Neutrophil (primary cell): ENCODE data around the gene TBXAS1.

Experiments
- H3K27ac ChIP-seq: fragments of 200-600 bp; sonication (generic); 2 replicates; pipeline ENCODE4 v1.5.1; 2016; ENCODE audit warnings: mild to moderate bottlenecking, moderate library complexity
- H3K27me3 ChIP-seq: fragments of 200-600 bp; sonication (generic); 2 replicates; pipeline ENCODE4 v1.6.0; 2016; ENCODE audit warnings: mild to moderate bottlenecking
- H3K36me3 ChIP-seq: fragments of 200-600 bp; sonication (generic); 2 replicates; pipeline ENCODE4 v1.5.1; 2017
- H3K4me1 ChIP-seq, 2 experiments: fragments of 200-600 bp in 1 of 2; sonication (generic) in 1 of 2; 1 replicate in 1 of 2; 2 replicates in 1 of 2; pipeline versions ENCODE4 v1.5.1 to v1.6.1; 2013 to 2016; ENCODE audit warnings: low read depth in 1 of 2, low read length in 1 of 2, mild to moderate bottlenecking in 1 of 2, moderate library complexity in 1 of 2; ENCODE audit not compliant: control insufficient read depth in 1 of 2, insufficient read depth in 1 of 2
- H3K4me3 ChIP-seq, 2 experiments: fragments of 200-600 bp in 1 of 2; sonication (generic) in 1 of 2; 1 replicate in 1 of 2; 2 replicates in 1 of 2; pipeline ENCODE4 v1.5.1; 2013 to 2016; ENCODE audit warnings: low read depth in 1 of 2, low read length in 1 of 2, mild to moderate bottlenecking in 1 of 2, moderate library complexity in 1 of 2
- H3K9me3 ChIP-seq: fragments of 200-600 bp; sonication (generic); 2 replicates; pipeline ENCODE4 v1.5.1; 2016
- TF ChIP-seq, protein P1 (sequence below): fragments of 200-600 bp; sonication (generic); IDR thresholded peaks from 2 replicates; pipeline ENCODE4 v1.5.1; 2016; ENCODE audit warnings: antibody characterized with exemption

TBXAS1 gene

DNA sequence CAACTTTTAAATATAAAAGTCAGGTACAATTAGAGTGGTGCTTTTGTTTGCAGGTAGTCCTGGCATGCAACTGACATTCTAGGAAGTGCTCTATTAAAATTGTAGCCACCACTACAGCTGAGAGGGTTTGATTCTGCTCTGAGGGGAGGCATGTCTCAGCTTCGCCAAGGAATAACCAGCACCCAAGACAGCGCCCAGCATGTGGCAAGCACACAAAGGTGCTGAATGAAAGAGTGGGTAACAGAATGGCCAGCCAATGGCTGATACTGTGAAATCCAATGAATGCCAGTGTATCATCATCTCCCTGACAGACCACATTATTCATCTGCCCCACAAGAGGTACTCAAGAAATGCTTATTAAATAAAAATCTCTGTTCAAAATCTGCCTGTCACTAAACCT, 226.8 kb downstream of the TBXAS1 start:
- Histone ChIP-seq H3K27me3 (no peaks in the 10 kb centered on the region), H3K9me3 (no peaks in the 10 kb centered on the region), H3K4me3 (no peak overlapping the region), H3K4me1 (peaks cover 1 to 4% of the 10 kb centered on the region in 2 experiments), H3K27ac (no peak overlapping the region), H3K36me3 (peaks cover 37% of the 10 kb centered on the region)
- TF ChIP-seq, protein P1, sequence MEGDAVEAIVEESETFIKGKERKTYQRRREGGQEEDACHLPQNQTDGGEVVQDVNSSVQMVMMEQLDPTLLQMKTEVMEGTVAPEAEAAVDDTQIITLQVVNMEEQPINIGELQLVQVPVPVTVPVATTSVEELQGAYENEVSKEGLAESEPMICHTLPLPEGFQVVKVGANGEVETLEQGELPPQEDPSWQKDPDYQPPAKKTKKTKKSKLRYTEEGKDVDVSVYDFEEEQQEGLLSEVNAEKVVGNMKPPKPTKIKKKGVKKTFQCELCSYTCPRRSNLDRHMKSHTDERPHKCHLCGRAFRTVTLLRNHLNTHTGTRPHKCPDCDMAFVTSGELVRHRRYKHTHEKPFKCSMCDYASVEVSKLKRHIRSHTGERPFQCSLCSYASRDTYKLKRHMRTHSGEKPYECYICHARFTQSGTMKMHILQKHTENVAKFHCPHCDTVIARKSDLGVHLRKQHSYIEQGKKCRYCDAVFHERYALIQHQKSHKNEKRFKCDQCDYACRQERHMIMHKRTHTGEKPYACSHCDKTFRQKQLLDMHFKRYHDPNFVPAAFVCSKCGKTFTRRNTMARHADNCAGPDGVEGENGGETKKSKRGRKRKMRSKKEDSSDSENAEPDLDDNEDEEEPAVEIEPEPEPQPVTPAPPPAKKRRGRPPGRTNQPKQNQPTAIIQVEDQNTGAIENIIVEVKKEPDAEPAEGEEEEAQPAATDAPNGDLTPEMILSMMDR, result no peak

DNA sequence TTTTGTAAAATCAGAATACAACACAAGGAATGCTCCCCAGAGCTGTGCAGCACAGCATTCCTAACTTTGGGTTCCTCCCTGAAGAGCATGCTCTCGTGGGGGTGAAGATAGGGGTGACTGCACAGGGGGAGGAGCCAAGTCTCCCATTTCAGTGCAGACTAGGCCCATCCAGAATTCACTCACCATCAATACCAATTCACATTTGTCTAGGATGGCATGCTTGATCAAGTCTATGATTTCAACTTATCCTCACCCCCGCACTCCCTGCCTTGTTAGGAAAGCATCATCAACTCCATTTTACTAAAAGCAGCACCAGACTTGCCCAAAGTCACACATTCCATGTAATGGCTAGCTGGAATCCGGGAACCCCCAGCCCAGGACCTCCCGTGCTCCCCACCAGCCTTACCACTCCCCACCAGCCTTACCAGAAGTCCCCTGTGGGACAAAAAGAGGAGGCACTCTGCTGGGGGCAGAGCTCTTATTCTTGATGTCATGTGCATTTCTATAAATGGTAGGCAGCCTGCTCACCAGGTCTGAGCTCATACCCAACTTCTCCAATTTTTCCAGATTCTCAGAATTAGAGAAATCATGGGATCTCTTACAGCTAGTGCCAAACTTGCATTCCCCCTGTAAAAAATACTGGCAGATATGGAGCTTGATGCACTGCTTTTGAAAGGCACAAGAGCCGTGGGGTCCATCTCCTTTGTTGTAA, 227.5 kb downstream of the TBXAS1 start:
- peaks cover 9 to 12% of the 10 kb centered on the region in 2 experiments for H3K4me1 ChIP-seq
- H3K27me3 ChIP-seq, result no peaks in the 10 kb centered on the region
- H3K9me3 ChIP-seq, result no peaks in the 10 kb centered on the region
- no peak overlapping the region for H3K27ac ChIP-seq
- TF ChIP-seq, protein P1, result no peak
- H3K36me3 ChIP-seq, result peaks cover 37% of the 10 kb centered on the region
- H3K4me3 ChIP-seq, result no peak overlapping the region

DNA sequence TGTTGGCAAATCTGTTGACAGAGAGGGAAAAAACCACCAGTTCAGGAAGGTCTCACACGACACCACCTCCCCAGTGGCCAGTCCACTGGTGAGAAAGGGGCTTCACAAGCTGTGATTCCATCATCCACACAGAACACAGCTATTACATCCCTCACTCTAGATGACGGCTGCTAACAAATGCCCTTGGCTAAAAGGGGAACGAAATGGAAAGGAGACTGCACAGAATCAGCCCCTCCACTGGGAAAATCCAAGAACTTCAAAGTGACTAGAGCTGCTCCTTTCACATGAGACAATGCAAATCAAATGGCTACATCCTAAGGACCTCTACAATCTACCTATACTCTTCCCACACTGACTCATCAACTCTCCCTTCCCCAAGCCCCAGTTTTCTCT, 228.1 kb downstream of the TBXAS1 start:
- H3K4me1 ChIP-seq, result peaks cover 14 to 17% of the 10 kb centered on the region in 2 experiments
- peaks cover 37% of the 10 kb centered on the region for H3K36me3 ChIP-seq
- no peak overlapping the region for H3K4me3 ChIP-seq
- H3K27me3 ChIP-seq, result no peaks in the 10 kb centered on the region
- no peaks in the 10 kb centered on the region for H3K9me3 ChIP-seq
- TF ChIP-seq, protein P1, result no peak
- H3K27ac ChIP-seq, result no peak overlapping the region

DNA sequence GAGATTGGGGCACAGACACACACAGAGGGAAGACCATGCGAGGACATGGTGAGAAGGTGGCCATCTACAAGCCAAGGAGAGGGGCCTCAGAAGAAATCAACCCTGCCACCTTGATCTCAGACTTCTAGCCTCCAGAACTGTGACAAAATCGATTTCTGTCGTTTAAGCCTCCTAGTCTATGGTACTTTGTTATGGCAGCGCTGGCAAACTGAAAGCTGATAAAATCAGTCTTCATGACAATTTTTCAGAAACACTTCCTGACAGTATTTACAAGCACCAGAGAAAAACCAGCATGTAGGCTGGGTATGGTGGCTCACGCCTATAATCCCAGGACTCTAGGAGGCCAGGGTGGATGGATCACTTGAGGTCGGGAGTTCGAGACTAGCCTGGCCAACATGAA, 229.5 kb downstream of the TBXAS1 start:
- no peak overlapping the region for H3K27ac ChIP-seq
- H3K36me3 ChIP-seq, result peaks cover 32% of the 10 kb centered on the region
- no peaks in the 10 kb centered on the region for H3K27me3 ChIP-seq
- H3K9me3 ChIP-seq, result no peaks in the 10 kb centered on the region
- H3K4me3 ChIP-seq, result no peak overlapping the region
- peaks cover 21 to 22% of the 10 kb centered on the region in 2 experiments for H3K4me1 ChIP-seq
- TF ChIP-seq, protein P1, result no peak

DNA sequence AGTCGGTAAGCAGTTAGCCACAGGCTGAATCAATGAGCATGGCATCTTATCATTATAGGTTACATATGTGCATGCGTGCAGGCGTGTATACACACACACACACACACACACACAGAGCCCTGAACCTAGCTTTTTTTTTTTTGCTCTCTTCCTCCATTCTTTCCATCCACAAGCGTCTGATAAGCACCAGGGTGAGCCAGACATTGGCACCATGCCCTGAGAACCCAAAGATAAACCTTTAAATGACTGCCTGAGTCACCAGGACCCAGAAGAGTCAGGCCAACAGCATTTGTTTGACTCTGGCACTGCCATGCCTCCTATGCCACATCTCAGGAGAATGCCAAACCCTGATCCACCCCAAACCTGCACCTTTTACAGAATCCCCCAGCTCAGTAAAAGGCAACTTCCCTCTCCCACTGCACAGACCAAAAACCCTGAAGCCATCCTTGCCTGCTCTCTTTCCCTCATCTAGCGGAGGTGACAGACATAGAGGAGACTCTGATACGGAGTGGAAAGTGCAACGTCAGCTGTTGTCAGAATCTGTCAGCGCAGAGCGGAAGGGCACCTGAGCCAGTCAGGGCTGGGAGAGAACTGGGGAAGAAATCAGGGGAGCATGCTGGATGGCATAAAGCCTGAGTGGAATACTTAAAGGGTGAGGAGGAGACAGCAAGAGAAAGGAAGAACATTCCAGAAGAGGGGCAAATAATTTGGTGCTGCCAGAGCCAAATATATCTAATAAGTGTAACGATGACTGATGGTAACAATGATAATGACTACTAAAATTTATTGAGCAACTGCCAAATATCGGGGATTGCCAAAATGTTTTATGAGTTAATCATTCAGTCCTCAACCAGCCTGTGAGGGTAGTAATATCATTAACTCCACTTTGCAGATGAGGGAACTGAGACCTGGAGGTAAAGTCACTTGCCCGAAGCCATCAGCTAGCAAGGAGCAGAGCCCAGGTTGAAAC, 230.5 kb downstream of the TBXAS1 start:
- no peaks in the 10 kb centered on the region for H3K9me3 ChIP-seq
- H3K27ac ChIP-seq, result no peak overlapping the region
- peaks cover 24% of the 10 kb centered on the region in 2 experiments for H3K4me1 ChIP-seq
- no peak overlapping the region for H3K4me3 ChIP-seq
- H3K27me3 ChIP-seq, result no peaks in the 10 kb centered on the region
- TF ChIP-seq, protein P1, result no peak
- H3K36me3 ChIP-seq, result peaks cover 22% of the 10 kb centered on the region
